Measurements from ENCODE around the gene SLC4A2. TPM values are rescaled to one million over a fixed set of nuclear protein-coding genes. Genes with fewer than 3 reads are reported as not detected.
A peak's percentile ranks its signal among the peaks of the same experiment; 100 is the strongest.

The SLC4A2 gene
- total RNA-seq, 4 donors from 2014 or later: 31.9 to 78.7 (median 59.7) TPM

DNA sequence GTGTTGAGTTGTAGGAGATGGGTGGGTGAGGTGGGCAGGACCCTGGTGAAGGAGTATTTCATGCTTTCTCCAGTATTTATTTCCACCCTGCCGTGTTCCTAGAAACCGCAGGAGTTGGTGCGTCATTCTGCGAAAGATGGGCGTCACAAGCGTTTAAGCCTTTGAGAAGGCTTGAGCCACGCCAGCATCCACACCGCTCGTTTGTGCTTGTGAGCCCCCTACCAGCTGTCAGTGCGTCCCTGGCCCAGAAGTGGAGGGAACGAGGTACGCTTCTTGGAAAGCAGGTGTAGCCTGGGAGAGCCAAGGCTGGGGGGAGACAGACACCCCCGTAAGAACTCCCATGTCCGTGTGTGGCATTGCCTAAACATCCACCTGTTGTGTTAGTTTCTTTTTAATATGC is 32.6 kb downstream of the SLC4A2 start:
- TF ChIP-seq EP300 (IDR thresholded peaks at IDR 0.05) (no peak), POLR2AphosphoS5 (IDR thresholded peaks at IDR 0.05) (no peak), POLR2A (IDR thresholded peaks at IDR 0.05) (no peak)
- TF ChIP-seq, protein P1, sequence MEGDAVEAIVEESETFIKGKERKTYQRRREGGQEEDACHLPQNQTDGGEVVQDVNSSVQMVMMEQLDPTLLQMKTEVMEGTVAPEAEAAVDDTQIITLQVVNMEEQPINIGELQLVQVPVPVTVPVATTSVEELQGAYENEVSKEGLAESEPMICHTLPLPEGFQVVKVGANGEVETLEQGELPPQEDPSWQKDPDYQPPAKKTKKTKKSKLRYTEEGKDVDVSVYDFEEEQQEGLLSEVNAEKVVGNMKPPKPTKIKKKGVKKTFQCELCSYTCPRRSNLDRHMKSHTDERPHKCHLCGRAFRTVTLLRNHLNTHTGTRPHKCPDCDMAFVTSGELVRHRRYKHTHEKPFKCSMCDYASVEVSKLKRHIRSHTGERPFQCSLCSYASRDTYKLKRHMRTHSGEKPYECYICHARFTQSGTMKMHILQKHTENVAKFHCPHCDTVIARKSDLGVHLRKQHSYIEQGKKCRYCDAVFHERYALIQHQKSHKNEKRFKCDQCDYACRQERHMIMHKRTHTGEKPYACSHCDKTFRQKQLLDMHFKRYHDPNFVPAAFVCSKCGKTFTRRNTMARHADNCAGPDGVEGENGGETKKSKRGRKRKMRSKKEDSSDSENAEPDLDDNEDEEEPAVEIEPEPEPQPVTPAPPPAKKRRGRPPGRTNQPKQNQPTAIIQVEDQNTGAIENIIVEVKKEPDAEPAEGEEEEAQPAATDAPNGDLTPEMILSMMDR (IDR thresholded peaks at IDR 0.05): no peak
- 92% methylated on average over 14 of the region's 14 CpGs for WGBS
- DNase-seq (ENCODE audit: low spot score in 2 of 2): no peak
- Histone ChIP-seq H3K27ac (no peak overlapping the region), H3K9me3 (no peaks in the 10 kb centered on the region), H3K27me3 (no peaks in the 10 kb centered on the region), H3K4me3 (no peak overlapping the region), H3K4me1 (peaks cover 52% of the 10 kb centered on the region), H3K36me3 (no peaks in the 10 kb centered on the region)

DNA sequence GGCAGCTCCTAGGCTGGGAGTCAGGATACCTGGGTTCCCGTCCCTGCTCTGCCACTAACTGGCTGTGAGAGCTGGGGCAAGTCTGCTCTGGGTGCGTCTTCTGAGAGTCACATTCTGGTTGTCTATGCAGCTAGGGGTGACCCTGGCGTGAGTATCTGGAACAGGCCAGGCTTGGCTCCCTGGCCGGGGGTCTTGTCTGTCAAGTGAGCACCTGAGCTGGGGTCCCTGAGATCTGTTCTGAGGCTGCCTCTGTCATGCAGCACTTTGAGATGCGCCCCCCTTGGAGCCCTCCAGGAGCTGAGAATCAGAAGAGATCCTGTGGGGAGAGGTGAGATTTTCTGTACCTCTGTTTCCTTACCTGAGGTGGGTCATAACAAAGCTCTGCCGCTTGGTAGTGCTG is 34.4 kb downstream of the SLC4A2 start:
- Histone ChIP-seq H3K36me3 (no peaks in the 10 kb centered on the region), H3K27ac (no peak overlapping the region), H3K9me3 (no peaks in the 10 kb centered on the region), H3K4me1 (peaks cover 35% of the 10 kb centered on the region), H3K4me3 (no peak overlapping the region), H3K27me3 (no peaks in the 10 kb centered on the region)
- no peak for DNase-seq (ENCODE audit: low spot score in 2 of 2)
- WGBS: 92% methylated on average over 2 of the region's 6 CpGs
- TF ChIP-seq POLR2AphosphoS5 (IDR thresholded peaks at IDR 0.05) (no peak), POLR2A (IDR thresholded peaks at IDR 0.05) (no peak), EP300 (IDR thresholded peaks at IDR 0.05) (no peak)
- TF ChIP-seq, protein P1 (IDR thresholded peaks at IDR 0.05): no peak

DNA sequence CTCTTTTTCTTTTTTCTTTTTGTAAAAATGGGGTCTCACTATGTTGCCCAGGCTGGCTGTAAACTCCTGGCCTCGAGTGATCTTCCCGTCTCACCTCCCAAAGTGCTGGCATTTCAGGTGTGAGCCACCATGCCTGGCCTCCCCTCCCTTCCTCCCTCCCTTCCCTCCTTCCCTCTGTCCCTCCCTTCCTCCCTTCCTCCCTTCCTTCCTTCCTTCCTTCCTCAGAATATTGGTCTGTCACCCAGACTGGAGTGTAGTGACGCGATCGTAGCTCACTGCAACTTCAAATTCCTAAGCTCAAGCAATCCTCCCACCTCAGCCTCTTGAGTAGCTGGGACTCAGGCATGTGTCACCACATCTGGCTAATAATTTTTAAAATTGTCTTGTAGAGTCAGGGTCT is 35.3 kb downstream of the SLC4A2 start:
- TF ChIP-seq POLR2A (IDR thresholded peaks at IDR 0.05) (no peak), POLR2AphosphoS5 (IDR thresholded peaks at IDR 0.05) (no peak), EP300 (IDR thresholded peaks at IDR 0.05) (no peak)
- TF ChIP-seq, protein P1 (IDR thresholded peaks at IDR 0.05): no peak
- DNase-seq (ENCODE audit: low spot score in 2 of 2): no peak
- H3K4me3 ChIP-seq: no peak overlapping the region
- peaks cover 28% of the 10 kb centered on the region for H3K4me1 ChIP-seq
- H3K27ac ChIP-seq: no peak overlapping the region
- 83% methylated on average over 5 of the region's 5 CpGs for WGBS
- H3K27me3 ChIP-seq: no peaks in the 10 kb centered on the region
- no peaks in the 10 kb centered on the region for H3K36me3 ChIP-seq
- H3K9me3 ChIP-seq: no peaks in the 10 kb centered on the region

DNA sequence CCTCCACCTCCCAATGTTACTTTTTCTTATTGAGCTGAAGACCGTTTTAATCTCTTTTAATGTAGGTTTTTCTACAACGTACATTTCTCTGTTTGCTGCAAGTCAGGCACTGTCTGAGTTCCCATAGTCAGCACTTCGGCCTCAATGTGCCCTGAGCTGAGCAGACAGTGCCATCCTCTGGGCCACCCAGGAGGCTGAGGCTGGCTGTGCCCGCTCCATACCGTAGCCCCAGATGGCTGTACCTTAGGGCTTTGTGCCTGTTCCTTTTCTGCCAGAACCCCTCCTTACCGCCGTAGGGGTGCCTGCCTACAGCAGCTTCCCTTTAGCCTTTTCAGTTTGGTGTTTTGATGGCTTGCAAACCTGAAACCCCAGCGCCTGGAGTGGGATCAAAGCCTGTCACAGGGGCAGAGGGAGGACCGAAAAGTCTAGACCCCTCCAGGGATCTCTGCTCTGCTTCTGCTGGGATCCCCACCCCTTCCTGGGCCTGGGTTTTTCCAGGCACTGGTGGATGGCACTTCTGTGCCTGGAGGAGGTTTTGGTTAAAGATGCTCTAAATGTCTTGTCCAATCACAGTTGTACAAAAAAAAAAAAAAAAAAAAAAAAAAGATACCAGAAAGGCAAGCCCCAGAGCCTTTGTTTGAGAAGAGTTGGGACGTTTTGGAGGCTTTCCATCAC is 35.9 kb downstream of the SLC4A2 start:
- H3K4me1 ChIP-seq: peaks cover 28% of the 10 kb centered on the region
- TF ChIP-seq, protein P1 (IDR thresholded peaks at IDR 0.05): no peak
- TF ChIP-seq POLR2A (IDR thresholded peaks at IDR 0.05) (no peak), POLR2AphosphoS5 (IDR thresholded peaks at IDR 0.05) (no peak), EP300 (IDR thresholded peaks at IDR 0.05) (no peak)
- H3K27me3 ChIP-seq: no peaks in the 10 kb centered on the region
- DNase-seq (ENCODE audit: low spot score in 2 of 2): no peak
- H3K27ac ChIP-seq: no peak overlapping the region
- H3K36me3 ChIP-seq: no peaks in the 10 kb centered on the region
- H3K4me3 ChIP-seq: no peak overlapping the region
- H3K9me3 ChIP-seq: no peaks in the 10 kb centered on the region
- WGBS: 48% methylated on average over 10 of the region's 10 CpGs

DNA sequence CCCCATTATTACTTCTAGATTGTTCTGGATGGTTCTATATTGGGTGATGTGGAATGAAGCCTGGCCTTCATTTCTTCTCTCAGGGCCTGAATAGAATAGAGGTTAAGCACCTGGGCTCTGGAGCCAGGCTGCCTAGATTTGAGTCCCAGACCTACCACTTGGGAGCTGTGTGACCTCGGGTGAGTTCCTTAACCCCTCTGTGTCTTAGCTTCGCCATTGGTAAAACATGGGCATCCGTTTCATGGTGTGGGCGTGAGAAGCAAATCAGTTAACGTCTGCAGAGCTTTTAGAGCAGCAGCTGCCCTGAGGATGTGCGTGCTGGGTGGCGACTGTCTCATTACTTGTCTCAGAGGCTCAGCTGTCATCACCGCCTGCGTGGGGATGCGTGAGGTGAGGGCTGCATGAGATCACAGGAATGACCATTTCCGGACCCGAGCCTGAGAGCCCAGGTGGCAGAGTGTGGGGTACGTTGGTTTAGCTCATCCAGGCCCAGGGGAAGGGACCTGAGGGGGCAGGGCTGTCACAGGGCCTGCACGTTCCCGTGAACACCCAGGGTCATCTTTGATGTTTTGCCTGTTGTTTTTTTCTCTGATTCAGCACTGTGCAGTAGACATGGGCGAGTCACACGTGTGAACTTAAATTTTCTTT is 36.6 kb downstream of the SLC4A2 start:
- H3K4me3 ChIP-seq: no peak overlapping the region
- no peaks in the 10 kb centered on the region for H3K36me3 ChIP-seq
- WGBS: 79% methylated on average over 16 of the region's 17 CpGs
- H3K27me3 ChIP-seq: no peaks in the 10 kb centered on the region
- peak in 1 of 2 donors; percentile 59 for DNase-seq (ENCODE audit: low spot score in 2 of 2)
- peaks cover 24% of the 10 kb centered on the region for H3K4me1 ChIP-seq
- no peak for TF ChIP-seq POLR2AphosphoS5 (IDR thresholded peaks at IDR 0.05)
- TF ChIP-seq, protein P1 (IDR thresholded peaks at IDR 0.05): no peak
- no peak for TF ChIP-seq EP300 (IDR thresholded peaks at IDR 0.05)
- no peak for TF ChIP-seq POLR2A (IDR thresholded peaks at IDR 0.05)
- H3K9me3 ChIP-seq: no peaks in the 10 kb centered on the region
- no peak overlapping the region for H3K27ac ChIP-seq
